Nucleus accumbens (tissue), 56 donors: ENCODE data around the gene SYPL1.
A peak's percentile ranks its signal among the peaks of the same experiment; 100 is the strongest.

ENCODE experiments used
- DNase-seq, 56 donors: peaks; one replicate each; lab custom pipeline; 2025; lab: John Stamatoyannopoulos, UW

Gene SYPL1

GRCh38 chr7:106124186-106124585, 12.1 kb upstream of the SYPL1 start:
- no peak for DNase-seq

- no peak for DNase-seq
These were observed 10.6 kb upstream of the SYPL1 start for GRCh38 chr7:106122713-106123112.

- no peak for DNase-seq
These were observed 9.2 kb upstream of the SYPL1 start for GRCh38 chr7:106121189-106121810.

GRCh38 chr7:106120500-106120899, 8.4 kb upstream of the SYPL1 start:
- DNase-seq, result peak in 6 of 56 donors; percentile 0 to 38 (median 12)

- no peak for DNase-seq
These were observed 7.6 kb upstream of the SYPL1 start for GRCh38 chr7:106119719-106120118.

GRCh38 chr7:106117786-106118544, 5.9 kb upstream of the SYPL1 start:
- no peak for DNase-seq

- no peak for DNase-seq
These were observed 4.1 kb upstream of the SYPL1 start for GRCh38 chr7:106116161-106116704.

- no peak for DNase-seq
These were observed 2.7 kb upstream of the SYPL1 start for GRCh38 chr7:106114716-106115383.

- no peak for DNase-seq
These were observed 885 bp upstream of the SYPL1 start for GRCh38 chr7:106112972-106113421.

- DNase-seq, result peak in 28 of 56 donors; percentile 17 to 87 (median 61)
These were observed 426 bp downstream of the SYPL1 start for GRCh38 chr7:106111655-106112117.

GRCh38 chr7:106110885-106111654, 1.0 kb downstream of the SYPL1 start:
- DNase-seq, result no peak

- no peak for DNase-seq
These were observed 1.9 kb downstream of the SYPL1 start for GRCh38 chr7:106110238-106110560.

GRCh38 chr7:106109521-106110237, 2.4 kb downstream of the SYPL1 start:
- DNase-seq, result no peak

GRCh38 chr7:106108991-106109390, 3.1 kb downstream of the SYPL1 start:
- no peak for DNase-seq

GRCh38 chr7:106104721-106105260, 7.3 kb downstream of the SYPL1 start:
- no peak for DNase-seq

- DNase-seq, result no peak
These were observed 9.6 kb downstream of the SYPL1 start for GRCh38 chr7:106102387-106102966.

- DNase-seq, result no peak
These were observed 10.4 kb downstream of the SYPL1 start for GRCh38 chr7:106101726-106102125.

GRCh38 chr7:106100863-106101629, 11.1 kb downstream of the SYPL1 start:
- DNase-seq, result no peak
